Vagina (tissue), 2 donors: ENCODE measurements around the gene GID8. TPM values are rescaled to one million over a fixed set of nuclear protein-coding genes. Genes with fewer than 3 reads are reported as not detected.
A peak's percentile ranks its signal among the peaks of the same experiment; 100 is the strongest.
"Not testable (repeated sequence)": the region's sequence is repeated elsewhere in the genome, so short reads cannot be mapped to it uniquely, and the experiment has no call there.

Experiments
- DNase-seq, 2 donors: peaks; one replicate each; pipeline ENCODE4 v3.0.0-alpha.2; 2017; ENCODE audit errors: extremely low spot score in 2 of 2
- H3K27ac ChIP-seq: fragments of 200-600 bp; sonication (generic); one replicate; pipeline ENCODE4 v1.5.1; 2019
- H3K27me3 ChIP-seq: fragments of 200-600 bp; sonication (generic); one replicate; pipeline ENCODE4 v1.5.1; 2019
- H3K36me3 ChIP-seq, 2 donors: fragments of 200-600 bp; sonication (generic); one replicate each; pipeline ENCODE4 v1.5.1; 2017 to 2019
- H3K4me1 ChIP-seq: fragments of 200-600 bp; sonication (generic); one replicate; pipeline ENCODE4 v1.5.1; 2019
- H3K4me3 ChIP-seq, 2 donors: fragments of 200-600 bp; sonication (generic); 1 replicate in 1 of 2; 2 replicates in 1 of 2; pipeline ENCODE4 v1.5.1; 2016 to 2019
- H3K9me3 ChIP-seq: fragments of 200-600 bp; sonication (generic); one replicate; pipeline ENCODE4 v1.5.1; 2019
- CTCF ChIP-seq, 3 experiments: fragments of 450-650 bp in 2 of 3; fragments of 200-600 bp in 1 of 3; sonication (generic) in 1 of 3; IDR thresholded peaks; one replicate each; pipeline ENCODE4 v1.5.1; 2017 to 2019; ENCODE audit warnings: antibody characterized with exemption in 3 of 3, mild to moderate bottlenecking in 2 of 3, moderate library complexity in 2 of 3
- POLR2A ChIP-seq, 2 donors: fragments of 450-650 bp; IDR thresholded peaks; one replicate each; pipeline ENCODE4 v1.6.1; 2017; ENCODE audit warnings: antibody characterized with exemption in 2 of 2, mild to moderate bottlenecking in 2 of 2, moderate library complexity in 2 of 2
- POLR2AphosphoS5 ChIP-seq, 2 donors: sonication (generic); formaldehyde crosslinking; IDR thresholded peaks; one replicate each; pipeline ENCODE4 v1.9.0; 2017; ENCODE audit warnings: antibody characterized with exemption in 2 of 2, mild to moderate bottlenecking in 2 of 2, low read depth in 1 of 2; ENCODE audit not compliant: insufficient read depth in 1 of 2
- intact Hi-C: fragments of 100-400 bp; cut with DNase I; formaldehyde crosslinking; loops from one replicate; pipeline ENCODE4 v1.15.1; 2023
- total RNA-seq: library from RNA; depleted of rRNA; stranded (reverse); fragments of >200 nt; gene quantifications from one replicate; pipeline ENCODE4 v1.2.3, GENCODE V29; 2016

GID8 gene
- total RNA-seq, 1 donor from 2014 or later: 30.2 TPM

- peaks cover 87% of the 10 kb centered on the region for H3K4me1 ChIP-seq
- H3K36me3 ChIP-seq, intact Hi-C loops, H3K9me3 ChIP-seq, DNase-seq, H3K27me3 ChIP-seq: not testable (repeated sequence)
- H3K27ac ChIP-seq: peak overlapping the region; percentile 96
- peak overlapping the region; percentile 8 to 18 for H3K4me3 ChIP-seq
- peak; percentile 38 to 43 for TF ChIP-seq POLR2AphosphoS5 (IDR thresholded peaks at IDR 0.05; ENCODE audit: insufficient read depth in 1 of 2, low read depth in 1 of 2)
Observed at GRCh38 chr20:62923059-62923668, 14.8 kb upstream of the GID8 start.

- Histone ChIP-seq H3K9me3 (no peaks in the 10 kb centered on the region), H3K4me1 (peaks cover 86% of the 10 kb centered on the region), H3K27ac (peak overlapping the region; percentile 96), H3K4me3 (peak overlapping the region; percentile 75 to 96), H3K27me3 (no peaks in the 10 kb centered on the region), H3K36me3 (no peaks in the 10 kb centered on the region)
- no peak for TF ChIP-seq POLR2A (IDR thresholded peaks at IDR 0.05)
- TF ChIP-seq CTCF (IDR thresholded peaks at IDR 0.05): no peak
- no peak for TF ChIP-seq POLR2AphosphoS5 (IDR thresholded peaks at IDR 0.05; ENCODE audit: insufficient read depth in 1 of 2, low read depth in 1 of 2)
- intact Hi-C loops: no loop called here
- no peak for DNase-seq
Observed at GRCh38 chr20:62923669-62924441, 14.1 kb upstream of the GID8 start.

GRCh38 chr20:62924442-62925075 lies 13.4 kb upstream of the GID8 start:
- H3K9me3 ChIP-seq: no peaks in the 10 kb centered on the region
- peak overlapping the region; percentile 75 to 96 for H3K4me3 ChIP-seq
- H3K27me3 ChIP-seq: no peaks in the 10 kb centered on the region
- DNase-seq: no peak
- peak overlapping the region; percentile 96 for H3K27ac ChIP-seq
- H3K4me1 ChIP-seq: peaks cover 83% of the 10 kb centered on the region
- TF ChIP-seq POLR2A (IDR thresholded peaks at IDR 0.05) (no peak), POLR2AphosphoS5 (IDR thresholded peaks at IDR 0.05; ENCODE audit: insufficient read depth in 1 of 2, low read depth in 1 of 2) (peak in 1 of 2 donors; percentile 25)
- intact Hi-C loops: no loop called here
- no peaks in the 10 kb centered on the region for H3K36me3 ChIP-seq

GRCh38 chr20:62925076-62925419 lies 12.9 kb upstream of the GID8 start:
- Histone ChIP-seq H3K27me3 (no peaks in the 10 kb centered on the region), H3K27ac (peak overlapping the region; percentile 96), H3K36me3 (no peaks in the 10 kb centered on the region), H3K4me1 (peaks cover 83% of the 10 kb centered on the region), H3K9me3 (no peaks in the 10 kb centered on the region), H3K4me3 (peak overlapping the region; percentile 75 to 96)
- TF ChIP-seq POLR2A (IDR thresholded peaks at IDR 0.05) (no peak), POLR2AphosphoS5 (IDR thresholded peaks at IDR 0.05; ENCODE audit: insufficient read depth in 1 of 2, low read depth in 1 of 2) (no peak), CTCF (IDR thresholded peaks at IDR 0.05) (no peak)
- DNase-seq: no peak
- intact Hi-C loops: no loop called here

- TF ChIP-seq POLR2AphosphoS5 (IDR thresholded peaks at IDR 0.05; ENCODE audit: insufficient read depth in 1 of 2, low read depth in 1 of 2) (peak in 1 of 2 donors; percentile 28), POLR2A (IDR thresholded peaks at IDR 0.05) (no peak)
- Histone ChIP-seq H3K4me1 (peaks cover 80% of the 10 kb centered on the region), H3K27ac (peak overlapping the region; percentile 96), H3K9me3 (no peaks in the 10 kb centered on the region), H3K36me3 (no peaks in the 10 kb centered on the region), H3K4me3 (peak overlapping the region; percentile 75 to 96), H3K27me3 (no peaks in the 10 kb centered on the region)
- intact Hi-C loops: no loop called here
- DNase-seq: no peak
Observed at GRCh38 chr20:62925420-62926228, 12.3 kb upstream of the GID8 start.
